ENCODE data around the gene CDC42EP2.
A peak's percentile ranks its signal among the peaks of the same experiment; 100 is the strongest.
"Not testable (repeated sequence)": the region's sequence is repeated elsewhere in the genome, so short reads cannot be mapped to it uniquely, and the experiment has no call there.

CDC42EP2 gene

DNA sequence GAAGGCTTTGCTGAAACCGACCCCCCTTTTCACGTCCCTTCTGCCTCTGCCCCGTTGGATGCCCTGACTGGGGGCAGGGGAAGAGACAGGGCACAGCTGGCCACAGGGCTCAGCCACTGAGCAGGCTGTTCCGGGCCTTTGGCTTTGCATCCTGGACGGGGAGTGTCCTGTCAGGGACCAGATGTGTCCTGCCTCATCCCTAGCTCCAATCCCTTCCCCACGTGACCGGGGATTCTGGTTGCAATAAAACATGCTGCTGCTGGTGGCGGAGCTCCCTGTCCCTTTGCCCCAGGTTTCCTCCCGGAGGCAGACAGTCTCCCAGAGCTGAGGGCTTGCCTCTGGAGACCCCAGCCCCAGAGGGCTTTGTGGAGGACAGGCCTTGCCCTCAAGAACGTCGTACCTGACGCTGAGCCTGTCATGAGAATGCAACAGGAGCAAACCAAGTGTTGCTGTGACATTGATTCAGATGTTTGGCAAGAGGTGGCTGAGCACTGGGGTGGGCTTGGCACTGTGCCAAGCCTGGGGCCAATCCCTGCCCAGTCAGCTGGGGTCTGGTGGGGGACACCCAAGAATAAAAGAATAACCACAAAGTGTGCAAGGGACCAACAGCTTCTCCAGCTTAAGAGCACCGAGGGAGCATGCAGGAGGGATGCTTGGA, 7.3 kb downstream of the CDC42EP2 start:
- ATAC-seq, result no peak

- no peak for ATAC-seq
Observed at GRCh38 chr11:65323813-65324212, 9.1 kb downstream of the CDC42EP2 start.

GRCh38 chr11:65325435-65325834, 10.8 kb downstream of the CDC42EP2 start:
- no peak for ATAC-seq

DNA sequence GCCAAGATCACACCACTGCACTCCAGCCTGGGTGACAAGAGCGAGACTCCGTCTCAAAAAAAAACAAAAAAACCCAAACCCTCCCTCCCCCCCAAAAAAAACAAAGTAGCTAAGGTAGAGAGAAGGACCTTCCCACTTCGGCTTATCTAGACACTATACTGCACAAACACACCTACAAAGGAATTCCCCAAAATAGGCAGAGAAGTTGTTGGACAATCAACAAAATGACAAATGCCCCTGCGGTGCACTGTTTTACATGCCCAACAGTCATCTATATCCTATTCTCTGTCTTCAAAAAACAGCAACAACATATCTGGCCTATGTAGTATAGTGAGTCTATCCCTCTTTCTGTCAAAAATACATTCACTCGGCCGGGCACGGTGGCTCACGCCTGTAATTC, 12.4 kb downstream of the CDC42EP2 start:
- ATAC-seq, result no peak

DNA sequence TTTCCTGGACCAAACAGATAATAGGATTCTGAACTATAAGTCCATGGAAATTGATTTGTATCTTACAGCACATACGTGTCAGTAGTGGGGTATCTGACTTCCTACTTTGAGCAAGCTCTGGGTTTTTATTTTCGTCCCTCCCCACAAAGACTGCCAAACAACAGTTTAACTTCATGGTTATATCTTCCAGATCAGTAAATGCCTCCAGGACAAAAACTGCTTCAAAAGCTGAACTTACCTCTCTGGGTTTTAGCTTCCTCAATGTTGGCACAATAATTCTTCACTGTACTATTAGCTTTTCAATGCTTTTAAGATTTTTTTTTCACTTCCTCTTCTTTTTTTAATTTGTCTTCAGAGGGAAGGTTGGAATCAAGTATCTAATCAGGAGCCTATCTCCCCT, 14.8 kb downstream of the CDC42EP2 start:
- no peak for ATAC-seq

DNA sequence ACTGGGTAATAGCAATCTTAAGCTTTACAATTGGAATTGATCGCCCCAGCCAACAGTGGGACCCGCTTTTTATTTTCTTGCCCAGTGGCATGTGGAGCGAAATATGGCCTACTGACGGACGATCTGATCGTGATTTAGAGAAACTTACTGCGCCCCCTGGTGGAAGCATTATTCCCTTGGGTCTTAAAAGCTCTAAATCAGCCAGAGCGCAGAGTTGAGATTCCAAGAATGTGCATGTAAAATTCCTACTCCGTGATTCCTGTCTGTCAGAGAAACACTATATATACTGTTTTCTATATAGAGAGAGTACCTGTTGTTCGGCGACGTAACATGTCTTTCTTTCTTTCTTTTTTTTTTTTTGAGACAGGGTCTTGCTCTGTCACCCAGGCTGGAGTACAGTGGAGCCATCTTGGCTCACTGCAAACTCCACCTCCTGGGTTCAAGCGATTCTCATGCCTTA, 15.3 kb downstream of the CDC42EP2 start:
- ATAC-seq, result no peak

DNA sequence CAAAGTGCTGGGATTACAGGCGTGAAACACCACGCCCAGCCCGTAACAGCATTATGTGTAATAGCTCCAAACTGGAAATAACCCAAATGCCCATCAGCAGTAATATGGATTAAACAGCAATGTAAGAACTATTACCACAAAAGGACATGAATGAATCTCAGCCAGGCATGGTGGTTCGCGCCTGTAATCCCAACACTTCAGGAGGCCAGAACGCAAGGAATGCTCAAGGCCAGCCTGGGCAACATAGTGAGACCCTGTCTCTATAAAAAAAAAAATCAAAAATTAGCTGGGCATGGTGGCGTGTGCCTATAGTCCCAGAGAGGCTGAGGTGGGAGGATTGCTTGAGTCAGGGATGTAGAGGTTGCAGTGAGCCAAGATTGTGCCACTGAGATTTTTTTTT, 15.9 kb downstream of the CDC42EP2 start:
- ATAC-seq, result no peak

GRCh38 chr11:65332591-65332990, 17.9 kb downstream of the CDC42EP2 start:
- ATAC-seq, result not testable (repeated sequence)

DNA sequence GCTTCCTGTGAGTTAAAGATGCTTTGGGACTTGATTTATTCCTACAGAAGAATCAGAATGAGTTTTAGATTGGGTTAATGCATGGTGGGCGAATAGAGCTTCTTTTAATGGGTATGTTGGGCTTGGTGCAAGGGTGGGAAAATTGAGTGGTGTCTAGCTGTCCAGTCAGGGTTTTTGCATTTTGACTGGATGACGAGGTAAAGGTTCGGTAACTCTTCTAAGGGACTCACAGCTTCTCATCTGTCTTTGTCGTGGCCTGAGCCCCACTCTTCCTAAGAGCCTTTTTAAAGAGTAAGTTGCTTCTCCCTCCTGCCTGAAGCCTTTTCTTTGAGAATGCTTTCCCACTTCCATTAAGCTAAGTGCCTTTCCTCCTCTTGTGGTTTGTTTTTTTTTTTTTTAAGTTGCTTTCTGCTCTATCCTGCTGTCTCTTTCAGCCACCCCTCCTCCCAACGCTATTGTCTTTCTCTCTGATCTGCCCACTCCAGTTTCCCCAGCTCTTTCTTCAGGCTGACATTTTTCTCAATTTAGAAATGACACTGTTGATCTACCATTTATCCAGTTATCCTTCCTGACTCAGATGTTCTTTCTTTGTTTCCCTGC, 20.1 kb downstream of the CDC42EP2 start:
- no peak for ATAC-seq

DNA sequence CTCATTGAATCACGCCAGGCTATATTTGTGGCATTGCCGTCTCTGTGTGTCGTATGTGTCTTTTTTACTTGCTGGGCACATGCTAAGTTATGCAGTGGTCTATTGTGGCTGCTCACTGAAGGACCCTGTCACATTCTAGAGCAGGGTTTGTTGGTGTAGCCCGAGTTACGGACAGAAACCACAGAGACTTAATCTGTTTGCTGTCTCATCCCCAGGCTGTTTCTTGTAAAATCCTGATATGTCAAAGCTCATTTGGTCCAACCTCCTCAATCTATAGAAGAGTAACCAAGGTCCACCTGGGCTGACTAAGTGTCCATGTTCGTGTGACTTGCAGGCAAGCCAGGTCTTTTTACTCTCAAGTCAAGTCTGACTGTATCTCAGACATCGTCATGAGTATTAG, 24.0 kb downstream of the CDC42EP2 start:
- ATAC-seq, result no peak

DNA sequence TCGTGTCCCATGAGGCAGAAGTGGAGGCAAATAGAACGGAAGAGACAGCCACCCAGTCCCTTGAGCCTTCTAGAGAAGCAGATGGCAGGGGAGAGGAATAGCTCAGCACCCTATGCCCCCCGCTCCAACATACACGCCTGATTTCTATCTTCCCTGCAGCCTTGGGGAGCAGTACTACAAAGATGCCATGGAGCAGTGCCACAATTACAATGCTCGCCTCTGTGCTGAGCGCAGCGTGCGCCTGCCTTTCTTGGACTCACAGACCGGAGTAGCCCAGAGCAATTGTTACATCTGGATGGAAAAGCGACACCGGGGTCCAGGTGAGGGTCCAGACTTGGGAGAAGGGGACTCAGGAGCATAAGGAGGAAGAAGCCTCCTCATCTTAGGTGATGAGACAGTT, 25.6 kb downstream of the CDC42EP2 start:
- ATAC-seq, result no peak

DNA sequence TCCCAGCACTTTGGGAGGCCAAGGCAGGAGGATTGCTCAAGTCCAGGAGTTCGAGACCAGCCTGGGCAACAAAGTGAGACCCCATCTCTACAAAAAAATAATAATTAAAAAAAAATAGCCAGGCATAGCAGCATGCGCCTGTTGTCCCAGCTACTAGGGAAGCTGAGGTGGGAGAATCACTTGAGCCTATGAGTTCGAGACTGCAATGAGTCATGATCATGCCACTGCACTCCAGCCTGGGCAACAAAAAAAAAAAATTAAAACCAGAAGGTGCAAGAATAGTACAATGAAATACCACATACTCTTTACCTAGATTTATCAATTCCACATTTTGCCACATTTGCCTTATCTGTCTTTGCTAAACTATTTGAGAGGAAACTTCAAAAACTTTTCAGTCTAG, 27.2 kb downstream of the CDC42EP2 start:
- ATAC-seq, result no peak

GRCh38 chr11:65351511-65351910, 36.8 kb downstream of the CDC42EP2 start:
- ATAC-seq, result no peak

DNA sequence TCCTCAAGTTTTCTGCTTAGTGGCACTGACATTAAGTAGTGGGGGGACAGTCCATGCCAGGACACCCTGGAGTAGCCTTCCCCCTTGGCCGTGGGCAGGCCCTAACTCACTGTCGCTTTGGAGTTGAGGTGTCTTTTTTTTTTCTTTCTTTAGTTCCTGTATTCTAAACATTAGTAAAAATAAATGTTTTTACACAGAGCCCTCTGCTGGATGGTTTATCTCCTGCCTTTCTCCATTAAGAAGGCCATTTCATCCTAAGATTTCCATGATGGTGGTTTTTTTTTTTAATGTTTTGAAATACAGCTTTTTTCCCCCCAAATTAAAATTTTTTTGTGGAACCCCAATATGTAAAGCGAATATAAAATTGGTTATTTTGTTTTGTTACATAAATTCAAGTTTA, 38.1 kb downstream of the CDC42EP2 start:
- ATAC-seq, result no peak

DNA sequence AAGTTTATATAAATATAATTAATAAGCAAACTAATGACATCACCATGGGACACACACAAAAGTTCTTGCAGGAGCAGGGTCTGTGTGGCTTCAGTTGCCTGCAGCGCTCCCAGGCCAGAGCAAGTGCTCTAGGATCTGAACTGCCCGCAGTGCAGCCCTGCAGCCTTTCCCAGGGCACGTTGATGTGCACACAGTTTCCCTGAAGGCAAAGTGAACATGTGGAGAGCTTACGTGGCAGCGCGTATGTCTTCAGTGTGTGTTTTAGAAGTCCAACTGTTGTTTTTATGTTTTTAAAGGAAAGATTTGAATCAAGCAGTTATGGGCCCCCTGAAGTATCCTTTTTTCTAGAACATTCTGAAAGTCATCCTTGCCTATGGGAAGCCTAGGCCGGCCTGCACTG, 38.7 kb downstream of the CDC42EP2 start:
- no peak for ATAC-seq

DNA sequence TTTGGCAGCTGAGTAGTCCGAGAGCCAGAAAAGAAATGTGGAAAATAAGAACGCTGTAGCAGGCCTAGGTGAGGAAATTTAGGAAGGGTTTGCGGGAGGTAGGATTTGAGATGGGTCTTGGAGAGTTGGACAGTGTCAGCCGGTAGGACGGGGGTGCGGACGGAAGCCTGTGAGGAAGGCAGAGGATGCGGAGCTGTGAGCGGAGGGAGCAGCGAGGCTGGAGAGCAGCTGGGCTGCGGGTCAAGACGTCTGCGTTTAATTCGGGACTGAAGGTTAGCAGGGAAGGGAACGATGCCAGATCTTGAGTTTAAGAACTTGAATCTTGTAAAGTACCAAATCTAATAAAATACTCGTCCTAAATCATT, 39.2 kb downstream of the CDC42EP2 start:
- no peak for ATAC-seq

DNA sequence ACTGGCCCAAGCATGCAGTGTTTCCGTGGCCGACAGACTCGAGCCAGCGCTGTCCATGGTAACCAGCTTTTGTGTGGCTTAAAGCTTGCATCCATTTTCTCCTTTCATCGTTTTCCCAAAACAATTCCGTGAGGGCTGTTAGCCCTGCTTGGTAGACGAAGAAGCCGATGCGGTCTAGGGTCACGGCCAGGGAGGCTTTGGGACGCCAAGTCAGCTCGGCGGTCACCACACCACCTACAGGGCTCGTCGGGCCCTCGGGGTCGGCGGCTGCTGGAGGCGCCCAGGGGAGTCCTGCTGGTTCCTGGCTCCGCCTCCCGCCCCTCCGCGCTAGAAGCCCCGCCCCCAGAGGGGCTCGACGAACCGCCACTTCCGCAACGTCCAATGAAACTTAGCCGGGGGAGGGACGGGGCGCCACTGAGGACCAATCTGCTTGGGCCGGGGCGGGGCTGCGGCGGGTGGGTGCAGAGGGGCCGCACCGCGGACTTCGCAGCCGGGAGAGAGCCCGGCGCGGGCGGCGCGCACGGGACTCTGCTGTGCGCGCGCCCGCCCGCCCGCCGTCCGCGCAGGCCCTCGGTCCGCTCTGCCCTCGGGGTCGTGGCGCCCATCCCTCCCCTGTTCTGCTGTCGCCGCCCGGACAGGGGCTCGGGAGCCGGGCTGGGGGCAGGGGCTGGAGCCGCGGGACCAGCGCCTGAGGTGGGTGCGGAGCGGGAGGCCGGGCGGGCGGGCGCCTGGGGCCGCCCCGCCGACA, 39.8 kb downstream of the CDC42EP2 start, which contains the start of gene TIGD3:
Gene TIGD3, plus strand, starts transcription at position 487 of the 748 bp plus-strand sequence. CDS start 1,058 bp downstream, outside the sequence.
- peak; percentile 98 for ATAC-seq

DNA sequence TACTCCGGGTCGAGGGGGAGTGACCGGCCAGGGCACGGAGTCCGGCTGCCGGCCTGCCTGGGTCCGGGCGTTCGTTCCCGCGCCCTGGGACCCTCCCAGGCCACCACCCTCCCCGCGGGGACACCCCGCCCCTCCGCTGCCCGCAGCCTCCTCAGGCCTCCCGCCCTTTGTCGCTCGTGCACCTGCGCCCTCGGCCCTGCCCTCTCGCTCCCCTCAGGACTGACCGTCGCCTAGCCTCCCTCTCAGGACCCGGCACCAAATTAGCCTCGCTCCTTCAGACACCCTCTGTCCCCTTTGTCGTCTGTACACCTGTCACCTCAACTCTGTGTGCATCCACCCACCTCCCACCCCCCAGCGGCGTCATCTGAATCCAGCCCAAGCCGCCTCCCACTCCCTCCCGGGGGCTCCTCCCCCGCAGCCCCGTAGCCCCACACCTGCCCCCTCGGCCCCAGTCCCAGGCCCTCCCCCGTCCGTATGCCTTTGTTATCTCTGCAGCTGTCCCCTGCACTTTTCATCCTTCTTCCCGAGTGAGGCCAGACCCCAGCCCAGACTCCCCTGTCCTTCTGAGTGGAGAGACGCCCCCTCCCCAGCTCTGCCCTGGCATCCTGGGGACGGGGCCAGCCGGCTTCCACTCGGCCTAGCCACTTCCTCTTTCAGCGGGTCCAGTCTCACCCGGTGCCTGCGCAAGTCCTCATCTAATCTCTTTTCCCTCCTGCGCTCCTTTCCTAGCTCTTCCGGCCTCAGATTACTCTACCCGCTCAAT, 40.5 kb downstream of the CDC42EP2 start:
- peak; percentile 18 to 28 for ATAC-seq

GRCh38 chr11:65355776-65356393, 41.2 kb downstream of the CDC42EP2 start:
- ATAC-seq, result no peak

DNA sequence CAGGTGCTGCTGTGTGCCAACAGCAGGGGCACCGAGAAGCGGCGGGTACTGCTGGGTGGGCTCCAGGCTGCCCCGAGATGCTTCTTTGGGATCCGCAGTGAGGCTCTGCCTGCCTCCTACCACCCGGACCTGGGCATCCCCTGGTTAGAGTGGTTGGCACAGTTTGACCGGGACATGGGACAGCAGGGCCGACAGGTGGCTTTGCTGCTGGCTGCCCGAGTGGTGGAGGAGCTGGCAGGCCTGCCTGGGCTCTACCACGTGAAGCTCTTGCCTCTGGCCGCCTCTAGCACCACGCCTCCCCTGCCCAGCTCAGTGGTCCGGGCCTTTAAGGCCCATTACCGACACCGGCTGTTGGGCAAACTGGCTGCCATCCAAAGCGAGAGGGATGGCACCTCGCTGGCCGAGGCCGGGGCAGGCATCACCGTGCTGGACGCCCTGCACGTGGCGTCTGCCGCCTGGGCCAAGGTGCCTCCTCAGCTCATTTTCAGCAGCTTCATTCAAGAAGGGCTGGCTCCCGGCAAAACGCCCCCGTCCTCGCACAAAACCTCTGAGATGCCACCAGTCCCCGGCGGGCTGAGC, 41.8 kb downstream of the CDC42EP2 start:
- no peak for ATAC-seq

- no peak for ATAC-seq
Observed at GRCh38 chr11:65357856-65358356, 43.2 kb downstream of the CDC42EP2 start.

GRCh38 chr11:65362320-65362931, 47.8 kb downstream of the CDC42EP2 start:
- peak; percentile 9 to 63 for ATAC-seq
